Measurements from ENCODE around the gene WNK4.

Gene WNK4

GRCh38 chr17:42841975-42842685, 61.7 kb downstream of the WNK4 start:
- no peak for DNase-seq

DNA sequence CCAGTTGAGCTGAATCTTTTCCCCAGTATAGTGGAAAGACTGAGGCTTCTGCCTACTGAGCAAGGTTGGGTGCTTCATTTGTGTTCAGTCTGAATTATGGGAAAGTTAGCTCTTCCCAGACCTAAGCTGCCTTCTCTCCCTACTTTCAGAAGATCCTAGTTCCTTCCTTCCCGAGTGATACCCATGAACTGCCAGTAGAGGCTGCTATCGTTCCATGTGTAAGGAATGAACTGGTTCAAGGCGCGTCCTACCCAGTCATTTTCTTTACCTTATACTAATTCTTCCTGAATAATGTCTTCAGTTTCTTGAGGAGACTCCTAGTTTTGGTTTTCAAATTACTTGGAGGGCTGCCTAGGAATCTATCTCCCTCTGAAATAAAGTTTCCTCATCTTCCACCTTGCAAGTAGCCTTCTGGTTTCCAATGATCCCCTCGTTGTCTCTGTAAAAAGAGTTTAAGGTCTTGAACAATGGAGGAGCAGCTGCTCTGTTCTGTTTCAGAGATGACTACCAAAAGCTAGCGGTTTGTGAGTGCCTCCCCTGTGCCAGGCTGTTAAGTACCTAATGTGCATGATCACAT, 63.0 kb downstream of the WNK4 start:
- no peak for DNase-seq

DNA sequence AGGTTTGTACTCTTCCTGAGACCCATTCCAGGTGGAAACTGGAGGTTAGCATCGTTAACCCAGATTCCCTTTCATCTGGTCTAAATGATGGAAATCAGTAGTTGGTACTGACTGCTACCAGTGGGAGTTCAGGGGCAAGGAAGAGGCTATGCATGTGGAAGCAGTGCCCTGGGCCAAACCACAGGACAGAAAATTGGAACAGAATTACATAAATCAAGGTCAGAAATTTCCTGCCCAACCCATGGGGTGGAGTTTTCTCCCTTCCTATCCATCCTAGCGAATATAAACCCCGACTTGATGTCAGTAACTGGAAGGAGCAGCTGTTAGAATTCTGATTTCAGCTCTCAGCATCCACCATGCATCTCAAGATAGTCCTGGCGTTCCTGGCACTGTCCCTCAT, 63.9 kb downstream of the WNK4 start, which contains the start of gene AOC2:
AOC2 (plus strand) TSS at position 310 of the 400 bp plus-strand sequence; CDS start at position 357, 47 bp downstream.
- no peak for DNase-seq

- DNase-seq: no peak
Observed at GRCh38 chr17:42844761-42845555, 64.5 kb downstream of the WNK4 start.

GRCh38 chr17:42845556-42845917, 65.1 kb downstream of the WNK4 start:
- DNase-seq: no peak

GRCh38 chr17:42845918-42846593, 65.6 kb downstream of the WNK4 start:
- DNase-seq: peak; percentile 34

All from NK-92 treated with Interleukin-12 subunit alpha and Interleukin-12 subunit beta, amount 100 ng/mL, for 24 hours (cell line).